ENCODE data around the gene SMURF1. TPM values are rescaled to one million over a fixed set of nuclear protein-coding genes. Genes with fewer than 3 reads are reported as not detected.

SMURF1 gene
- total RNA-seq, 4 donors from 2014 or later = 28.2 to 35.4 (median 31.1) TPM

GRCh38 chr7:99095698-99096097, 48.2 kb downstream of the SMURF1 start:
- Histone ChIP-seq H3K27ac (peak overlapping the region; percentile 72 to 93 (median 86)), H3K9me3 (peaks cover 0 to 8% (median 0%) of the 10 kb centered on the region in 4 donors), H3K4me3 (no peak overlapping the region), H3K27me3 (no peaks in the 10 kb centered on the region), H3K36me3 (no peaks in the 10 kb centered on the region), H3K4me1 (peaks cover 0 to 76% (median 29%) of the 10 kb centered on the region in 4 donors)
- TF ChIP-seq, protein P1, sequence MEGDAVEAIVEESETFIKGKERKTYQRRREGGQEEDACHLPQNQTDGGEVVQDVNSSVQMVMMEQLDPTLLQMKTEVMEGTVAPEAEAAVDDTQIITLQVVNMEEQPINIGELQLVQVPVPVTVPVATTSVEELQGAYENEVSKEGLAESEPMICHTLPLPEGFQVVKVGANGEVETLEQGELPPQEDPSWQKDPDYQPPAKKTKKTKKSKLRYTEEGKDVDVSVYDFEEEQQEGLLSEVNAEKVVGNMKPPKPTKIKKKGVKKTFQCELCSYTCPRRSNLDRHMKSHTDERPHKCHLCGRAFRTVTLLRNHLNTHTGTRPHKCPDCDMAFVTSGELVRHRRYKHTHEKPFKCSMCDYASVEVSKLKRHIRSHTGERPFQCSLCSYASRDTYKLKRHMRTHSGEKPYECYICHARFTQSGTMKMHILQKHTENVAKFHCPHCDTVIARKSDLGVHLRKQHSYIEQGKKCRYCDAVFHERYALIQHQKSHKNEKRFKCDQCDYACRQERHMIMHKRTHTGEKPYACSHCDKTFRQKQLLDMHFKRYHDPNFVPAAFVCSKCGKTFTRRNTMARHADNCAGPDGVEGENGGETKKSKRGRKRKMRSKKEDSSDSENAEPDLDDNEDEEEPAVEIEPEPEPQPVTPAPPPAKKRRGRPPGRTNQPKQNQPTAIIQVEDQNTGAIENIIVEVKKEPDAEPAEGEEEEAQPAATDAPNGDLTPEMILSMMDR (IDR thresholded peaks at IDR 0.05) = no peak
- TF ChIP-seq EP300 (IDR thresholded peaks at IDR 0.05) (no peak), POLR2A (IDR thresholded peaks at IDR 0.05) (no peak)
- 17 to 20% methylated on average over 3 of the region's 3 CpGs for WGBS, 2 donors
- DNase-seq (ENCODE audit: low spot score in 2 of 2) = no peak

- peak overlapping the region in 2 of 4 donors; percentile 90 to 93 for H3K27ac ChIP-seq
- no peak for TF ChIP-seq POLR2A (IDR thresholded peaks at IDR 0.05)
- TF ChIP-seq EP300 (IDR thresholded peaks at IDR 0.05) = no peak
- TF ChIP-seq, protein P1 (IDR thresholded peaks at IDR 0.05) = no peak
- no peaks in the 10 kb centered on the region for H3K36me3 ChIP-seq
- no peak for DNase-seq (ENCODE audit: low spot score in 2 of 2)
- no peaks in the 10 kb centered on the region for H3K27me3 ChIP-seq
- H3K4me3 ChIP-seq = no peak overlapping the region
- peaks cover 0 to 8% (median 0%) of the 10 kb centered on the region in 4 donors for H3K9me3 ChIP-seq
- peaks cover 0 to 72% (median 27%) of the 10 kb centered on the region in 4 donors for H3K4me1 ChIP-seq
Observed at GRCh38 chr7:99094401-99094800, 49.5 kb downstream of the SMURF1 start.

GRCh38 chr7:99092064-99092720, 51.7 kb downstream of the SMURF1 start:
- Histone ChIP-seq H3K4me3 (no peak overlapping the region), H3K4me1 (peaks cover 0 to 59% (median 25%) of the 10 kb centered on the region in 4 donors), H3K9me3 (peaks cover 0 to 2% (median 0%) of the 10 kb centered on the region in 4 donors), H3K27ac (peak overlapping the region; percentile 0 to 93 (median 48)), H3K27me3 (no peaks in the 10 kb centered on the region), H3K36me3 (no peaks in the 10 kb centered on the region)
- WGBS, 2 donors = 62 to 70% methylated on average over 11 of the region's 11 CpGs
- DNase-seq (ENCODE audit: low spot score in 2 of 2) = no peak
- TF ChIP-seq POLR2A (IDR thresholded peaks at IDR 0.05) (no peak), EP300 (IDR thresholded peaks at IDR 0.05) (peak in 1 of 2 donors; percentile 77)

GRCh38 chr7:99090771-99091542, 53.0 kb downstream of the SMURF1 start:
- Histone ChIP-seq H3K27me3 (no peaks in the 10 kb centered on the region), H3K36me3 (no peaks in the 10 kb centered on the region), H3K4me1 (peaks cover 0 to 46% (median 22%) of the 10 kb centered on the region in 4 donors), H3K4me3 (no peak overlapping the region), H3K27ac (peak overlapping the region in 3 of 4 donors; percentile 0 to 93 (median 90)), H3K9me3 (no peaks in the 10 kb centered on the region)
- no peak for DNase-seq (ENCODE audit: low spot score in 2 of 2)
- WGBS, 2 donors = 74 to 78% methylated on average over 6 of the region's 6 CpGs
- TF ChIP-seq, protein P1 (IDR thresholded peaks at IDR 0.05) = no peak
- no peak for TF ChIP-seq POLR2A (IDR thresholded peaks at IDR 0.05)
- TF ChIP-seq EP300 (IDR thresholded peaks at IDR 0.05) = no peak

- H3K27ac ChIP-seq = peak overlapping the region in 1 of 4 donors; percentile 90
Observed at GRCh38 chr7:99089914-99090629, 53.8 kb downstream of the SMURF1 start.

More at GRCh38 chr7:99089914-99090629, 53.8 kb downstream of the SMURF1 start:
- Histone ChIP-seq H3K9me3 (no peaks in the 10 kb centered on the region), H3K4me1 (peaks cover 0 to 38% (median 13%) of the 10 kb centered on the region in 4 donors), H3K36me3 (no peaks in the 10 kb centered on the region), H3K4me3 (no peak overlapping the region), H3K27me3 (no peaks in the 10 kb centered on the region)
- WGBS, 2 donors = 81 to 82% methylated on average over 7 of the region's 7 CpGs
- TF ChIP-seq POLR2A (IDR thresholded peaks at IDR 0.05) (no peak), EP300 (IDR thresholded peaks at IDR 0.05) (no peak)
- TF ChIP-seq, protein P1 (IDR thresholded peaks at IDR 0.05) = no peak
- no peak for DNase-seq (ENCODE audit: low spot score in 2 of 2)
